Lower lobe of right lung (tissue), 2 donors: ENCODE data around the gene SCN9A. TPM values are rescaled to one million over a fixed set of nuclear protein-coding genes. Genes with fewer than 3 reads are reported as not detected.

Source experiments
- ATAC-seq, 2 donors: fragments of 200-7000 bp; cut with Tn5 transposase; one replicate each; pipeline ENCODE4 v1.9.1; 2020 to 2022; ENCODE audit warnings: mild to moderate bottlenecking in 2 of 2, moderate library complexity in 2 of 2
- DNase-seq: peaks from one replicate; pipeline ENCODE4 v3.0.0-alpha.2; 2020
- H3K27ac ChIP-seq: fragments of 200-600 bp; one replicate; pipeline ENCODE4 v1.8.0; 2022
- H3K27me3 ChIP-seq: fragments of 200-600 bp; one replicate; pipeline ENCODE4 v1.8.0; 2022; ENCODE audit warnings: low read depth
- H3K36me3 ChIP-seq: fragments of 200-600 bp; one replicate; pipeline ENCODE4 v1.8.0; 2022; ENCODE audit warnings: mild to moderate bottlenecking
- H3K4me1 ChIP-seq: fragments of 200-600 bp; one replicate; pipeline ENCODE4 v1.8.0; 2022
- H3K4me3 ChIP-seq: fragments of 200-600 bp; one replicate; pipeline ENCODE4 v1.8.0; 2022; ENCODE audit warnings: mild to moderate bottlenecking
- H3K9me3 ChIP-seq: fragments of 200-600 bp; one replicate; pipeline ENCODE4 v1.8.0; 2022
- CTCF ChIP-seq: fragments of 200-600 bp; IDR thresholded peaks from one replicate; pipeline ENCODE4 v1.8.0; 2022; ENCODE audit warnings: antibody characterized with exemption, mild to moderate bottlenecking
- intact Hi-C: fragments of 100-400 bp; cut with DNase I; formaldehyde crosslinking; loops from one replicate; pipeline ENCODE4 v1.11.0; 2022
- total RNA-seq: library from RNA; stranded (reverse); fragmentation: NEBNext Ultra II Directional; extraction: Animal tissue kit (Norgen Biotek cat#: 25700); gene quantifications from one replicate; pipeline ENCODE4 v1.2.1, GENCODE V29; 2021
- donor health status: DM: no; HTN: yes; CAD: no; lungs with severe emphysema.

SCN9A gene
- total RNA-seq, 1 donor from 2014 or later = 13.6 TPM

GRCh38 chr2:166240387-166241313 lies 135.1 kb downstream of the SCN9A start:
- ATAC-seq (no peak), DNase-seq (no peak)
- H3K27ac ChIP-seq = no peak overlapping the region
- H3K9me3 ChIP-seq = no peaks in the 10 kb centered on the region
- H3K4me1 ChIP-seq = no peaks in the 10 kb centered on the region
- no peak for TF ChIP-seq CTCF
- no peaks in the 10 kb centered on the region for H3K27me3 ChIP-seq
- no peak overlapping the region for H3K4me3 ChIP-seq
- H3K36me3 ChIP-seq = no peaks in the 10 kb centered on the region
- intact Hi-C loops = no loop called here

- no peak overlapping the region for H3K4me3 ChIP-seq
- H3K27ac ChIP-seq = no peak overlapping the region
- no peaks in the 10 kb centered on the region for H3K4me1 ChIP-seq
- ATAC-seq = no peak
- no peak for DNase-seq
- TF ChIP-seq CTCF = no peak
- no peaks in the 10 kb centered on the region for H3K9me3 ChIP-seq
- no peaks in the 10 kb centered on the region for H3K36me3 ChIP-seq
- intact Hi-C loops = no loop called here
- no peaks in the 10 kb centered on the region for H3K27me3 ChIP-seq
Observed at GRCh38 chr2:166239548-166239947, 136.2 kb downstream of the SCN9A start.

- H3K4me3 ChIP-seq = no peak overlapping the region
- no peak for DNase-seq
- intact Hi-C loops = no loop called here
- no peaks in the 10 kb centered on the region for H3K4me1 ChIP-seq
- no peaks in the 10 kb centered on the region for H3K9me3 ChIP-seq
- TF ChIP-seq CTCF = no peak
- H3K36me3 ChIP-seq = no peaks in the 10 kb centered on the region
- H3K27me3 ChIP-seq = no peaks in the 10 kb centered on the region
- no peak for ATAC-seq
- H3K27ac ChIP-seq = no peak overlapping the region
Observed at GRCh38 chr2:166238176-166238575, 137.6 kb downstream of the SCN9A start.

- Histone ChIP-seq H3K36me3 (no peaks in the 10 kb centered on the region), H3K4me1 (peaks cover 4% of the 10 kb centered on the region), H3K9me3 (no peaks in the 10 kb centered on the region), H3K27ac (no peak overlapping the region), H3K4me3 (no peak overlapping the region), H3K27me3 (no peaks in the 10 kb centered on the region)
- DNase-seq (no peak), ATAC-seq (no peak)
- intact Hi-C loops = no loop called here
- no peak for TF ChIP-seq CTCF
Observed at GRCh38 chr2:166234112-166234846, 141.5 kb downstream of the SCN9A start.

GRCh38 chr2:166233244-166233643 lies 142.5 kb downstream of the SCN9A start:
- no peak overlapping the region for H3K4me3 ChIP-seq
- no peaks in the 10 kb centered on the region for H3K36me3 ChIP-seq
- ATAC-seq (no peak), DNase-seq (no peak)
- intact Hi-C loops = no loop called here
- H3K4me1 ChIP-seq = peaks cover 4% of the 10 kb centered on the region
- no peak overlapping the region for H3K27ac ChIP-seq
- H3K9me3 ChIP-seq = no peaks in the 10 kb centered on the region
- no peak for TF ChIP-seq CTCF
- H3K27me3 ChIP-seq = no peaks in the 10 kb centered on the region
